A549 (cell line): Measurements from ENCODE around the gene UCKL1.

Experiments
- ESRRA ChIP-seq: fragments of 150-350 bp; IDR thresholded peaks from 2 replicates; pipeline ENCODE4 v1.6.1; 2014; ENCODE audit warnings: mild to moderate bottlenecking, low read length, borderline replicate concordance
- JUN ChIP-seq, 2 experiments: fragments of >200 bp; sonication (Bioruptor Twin); formaldehyde crosslinking; IDR thresholded peaks; 2 replicates in 1 of 2; 3 replicates in 1 of 2; pipeline ENCODE4 v1.6.1; 2016 to 2017
- MAFK ChIP-seq: fragments of 450-650 bp; IDR thresholded peaks from 2 replicates; pipeline ENCODE4 v1.6.1; 2014; ENCODE audit not compliant: partially characterized antibody
- POLR2A ChIP-seq: IDR thresholded peaks from 2 replicates; pipeline ENCODE4 v1.6.1; 2012; ENCODE audit warnings: mild to moderate bottlenecking, low read length
- RFX5 ChIP-seq: fragments of 450-650 bp; IDR thresholded peaks from 2 replicates; pipeline ENCODE4 v1.7.1; 2014; ENCODE audit warnings: antibody characterized with exemption, mild to moderate bottlenecking, moderate library complexity
- TP53 ChIP-seq: fragments of 250-450 bp; sonication (Bioruptor Pico); IDR thresholded peaks from 2 replicates; pipeline ENCODE4 v1.5.0; 2021; ENCODE audit warnings: mild to moderate bottlenecking, moderate library complexity
- TF ChIP-seq, protein P1 (sequence below): fragments of >200 bp; sonication (Bioruptor Twin); formaldehyde crosslinking; IDR thresholded peaks from 3 replicates; pipeline ENCODE4 v1.5.1; 2016
- TF ChIP-seq, protein P2 (sequence below): IDR thresholded peaks from 2 replicates; pipeline ENCODE4 v1.6.1; 2012

DNA sequence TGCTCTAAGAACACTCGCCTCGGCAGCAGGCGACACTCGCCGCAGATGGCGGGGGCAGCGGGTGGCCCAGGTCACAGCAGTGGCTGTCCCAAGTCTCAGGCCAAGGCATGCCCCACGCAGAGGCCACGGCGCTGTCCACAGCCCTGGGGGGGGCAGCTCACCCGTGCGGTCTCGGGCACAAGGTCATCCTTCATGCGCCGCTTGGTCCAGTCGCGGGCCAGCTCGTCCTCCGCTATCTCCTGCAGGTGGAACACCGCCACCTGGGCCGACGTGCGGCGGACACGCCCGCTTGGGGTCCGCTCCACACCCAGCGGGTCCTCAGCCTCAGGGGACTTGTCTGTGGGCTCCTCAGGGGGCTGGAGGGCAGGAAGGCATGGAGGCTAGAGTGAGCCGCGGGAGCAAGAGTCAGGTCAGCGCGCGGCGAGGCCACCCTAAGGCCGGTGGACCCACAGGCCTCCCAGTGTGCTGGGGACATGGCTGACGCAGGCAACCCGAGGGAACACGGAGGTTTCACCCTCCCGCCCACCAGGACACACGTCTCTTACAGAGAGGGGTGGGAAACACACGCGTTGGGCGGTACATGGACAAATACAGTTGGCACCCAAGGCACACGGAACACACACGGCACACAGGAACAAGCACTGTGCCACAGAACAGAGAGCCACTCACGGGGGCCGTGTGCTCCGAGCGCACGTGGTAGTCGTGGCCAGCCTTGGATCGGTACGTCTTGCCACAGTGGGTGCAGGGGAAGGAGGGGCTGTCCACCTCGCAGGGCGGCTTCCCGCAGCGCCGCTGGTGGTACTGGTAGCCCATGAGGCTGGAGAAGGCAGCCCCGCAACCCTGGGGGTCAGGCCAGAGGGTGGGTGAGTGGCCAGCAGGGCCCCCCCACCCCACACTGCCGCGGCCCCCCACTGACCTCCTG is 6.5 kb upstream of the UCKL1 start:
- TF ChIP-seq, protein P1, sequence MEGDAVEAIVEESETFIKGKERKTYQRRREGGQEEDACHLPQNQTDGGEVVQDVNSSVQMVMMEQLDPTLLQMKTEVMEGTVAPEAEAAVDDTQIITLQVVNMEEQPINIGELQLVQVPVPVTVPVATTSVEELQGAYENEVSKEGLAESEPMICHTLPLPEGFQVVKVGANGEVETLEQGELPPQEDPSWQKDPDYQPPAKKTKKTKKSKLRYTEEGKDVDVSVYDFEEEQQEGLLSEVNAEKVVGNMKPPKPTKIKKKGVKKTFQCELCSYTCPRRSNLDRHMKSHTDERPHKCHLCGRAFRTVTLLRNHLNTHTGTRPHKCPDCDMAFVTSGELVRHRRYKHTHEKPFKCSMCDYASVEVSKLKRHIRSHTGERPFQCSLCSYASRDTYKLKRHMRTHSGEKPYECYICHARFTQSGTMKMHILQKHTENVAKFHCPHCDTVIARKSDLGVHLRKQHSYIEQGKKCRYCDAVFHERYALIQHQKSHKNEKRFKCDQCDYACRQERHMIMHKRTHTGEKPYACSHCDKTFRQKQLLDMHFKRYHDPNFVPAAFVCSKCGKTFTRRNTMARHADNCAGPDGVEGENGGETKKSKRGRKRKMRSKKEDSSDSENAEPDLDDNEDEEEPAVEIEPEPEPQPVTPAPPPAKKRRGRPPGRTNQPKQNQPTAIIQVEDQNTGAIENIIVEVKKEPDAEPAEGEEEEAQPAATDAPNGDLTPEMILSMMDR = no peak
- TF ChIP-seq JUN (IDR thresholded peaks at IDR 0.05) (no peak), POLR2A (no peak), TP53 (CRISPR knock-in tag) (no peak), MAFK (no peak), ESRRA (no peak), RFX5 (no peak)
- TF ChIP-seq, protein P2, sequence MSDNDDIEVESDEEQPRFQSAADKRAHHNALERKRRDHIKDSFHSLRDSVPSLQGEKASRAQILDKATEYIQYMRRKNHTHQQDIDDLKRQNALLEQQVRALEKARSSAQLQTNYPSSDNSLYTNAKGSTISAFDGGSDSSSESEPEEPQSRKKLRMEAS = no peak
